Sigmoid colon (tissue), 4 donors: ENCODE data around the gene COBL.

ENCODE experiments used
- POLR2A ChIP-seq, 2 donors: fragments of 450-650 bp; IDR thresholded peaks; one replicate each; pipeline ENCODE4 v1.6.1; 2016; ENCODE audit warnings: antibody characterized with exemption in 2 of 2, mild to moderate bottlenecking in 2 of 2, moderate library complexity in 2 of 2
- POLR2AphosphoS5 ChIP-seq, 4 donors: sonication (generic); formaldehyde crosslinking; IDR thresholded peaks; one replicate each; pipeline ENCODE4 v1.6.1; 2017; ENCODE audit warnings: antibody characterized with exemption in 4 of 4
- TF ChIP-seq, protein P1 (sequence below), 4 experiments: fragments of 450-650 bp in 3 of 4; fragments of 200-600 bp in 1 of 4; IDR thresholded peaks; one replicate each; pipeline ENCODE4 v1.5.1; 2016 to 2019; ENCODE audit warnings: antibody characterized with exemption in 4 of 4, mild to moderate bottlenecking in 3 of 4, moderate library complexity in 2 of 4

GRCh38 chr7:51175316-51175991 is 141.2 kb downstream of the COBL start:
- TF ChIP-seq, protein P1, sequence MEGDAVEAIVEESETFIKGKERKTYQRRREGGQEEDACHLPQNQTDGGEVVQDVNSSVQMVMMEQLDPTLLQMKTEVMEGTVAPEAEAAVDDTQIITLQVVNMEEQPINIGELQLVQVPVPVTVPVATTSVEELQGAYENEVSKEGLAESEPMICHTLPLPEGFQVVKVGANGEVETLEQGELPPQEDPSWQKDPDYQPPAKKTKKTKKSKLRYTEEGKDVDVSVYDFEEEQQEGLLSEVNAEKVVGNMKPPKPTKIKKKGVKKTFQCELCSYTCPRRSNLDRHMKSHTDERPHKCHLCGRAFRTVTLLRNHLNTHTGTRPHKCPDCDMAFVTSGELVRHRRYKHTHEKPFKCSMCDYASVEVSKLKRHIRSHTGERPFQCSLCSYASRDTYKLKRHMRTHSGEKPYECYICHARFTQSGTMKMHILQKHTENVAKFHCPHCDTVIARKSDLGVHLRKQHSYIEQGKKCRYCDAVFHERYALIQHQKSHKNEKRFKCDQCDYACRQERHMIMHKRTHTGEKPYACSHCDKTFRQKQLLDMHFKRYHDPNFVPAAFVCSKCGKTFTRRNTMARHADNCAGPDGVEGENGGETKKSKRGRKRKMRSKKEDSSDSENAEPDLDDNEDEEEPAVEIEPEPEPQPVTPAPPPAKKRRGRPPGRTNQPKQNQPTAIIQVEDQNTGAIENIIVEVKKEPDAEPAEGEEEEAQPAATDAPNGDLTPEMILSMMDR (IDR thresholded peaks at IDR 0.05) = no peak
- TF ChIP-seq POLR2AphosphoS5 (IDR thresholded peaks at IDR 0.05) = no peak
- TF ChIP-seq POLR2A (IDR thresholded peaks at IDR 0.05) = no peak
